Left kidney (tissue), 2 donors: ENCODE measurements around the gene LRRTM2. TPM values are rescaled to one million over a fixed set of nuclear protein-coding genes. Genes with fewer than 3 reads are reported as not detected.

Experiments
- DNase-seq: peaks from one replicate; pipeline ENCODE4 v3.0.0-alpha.2; 2013
- polyA plus RNA-seq: library from polyadenylated mRNA; unstranded; fragments of 120-200 nt; gene quantifications from one replicate; pipeline ENCODE4 v1.2.1, GENCODE V29; 2013; ENCODE audit not compliant: insufficient read length

Gene LRRTM2
- polyA plus RNA-seq, 1 donor = 1.9 TPM

DNA sequence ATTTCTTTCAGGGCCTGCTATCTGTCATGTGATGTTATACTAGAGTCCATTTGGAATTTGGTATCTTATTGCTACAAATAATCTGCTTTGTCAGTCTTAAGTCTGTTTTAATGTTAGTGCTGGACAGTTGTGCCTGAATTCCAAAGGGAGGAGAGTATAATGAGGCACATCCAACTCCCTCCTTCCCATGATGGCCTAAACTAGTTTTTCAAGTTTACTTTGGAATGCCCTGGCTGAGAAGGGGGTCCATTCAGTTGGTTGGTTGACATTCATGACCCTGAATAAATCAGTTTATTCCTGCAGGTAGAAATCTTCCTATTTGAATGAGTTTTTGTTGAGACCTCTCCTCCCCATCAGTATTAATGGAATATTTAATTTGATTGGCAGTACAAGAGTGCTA lies 9.4 kb upstream of the LRRTM2 start:
- DNase-seq = no peak

DNA sequence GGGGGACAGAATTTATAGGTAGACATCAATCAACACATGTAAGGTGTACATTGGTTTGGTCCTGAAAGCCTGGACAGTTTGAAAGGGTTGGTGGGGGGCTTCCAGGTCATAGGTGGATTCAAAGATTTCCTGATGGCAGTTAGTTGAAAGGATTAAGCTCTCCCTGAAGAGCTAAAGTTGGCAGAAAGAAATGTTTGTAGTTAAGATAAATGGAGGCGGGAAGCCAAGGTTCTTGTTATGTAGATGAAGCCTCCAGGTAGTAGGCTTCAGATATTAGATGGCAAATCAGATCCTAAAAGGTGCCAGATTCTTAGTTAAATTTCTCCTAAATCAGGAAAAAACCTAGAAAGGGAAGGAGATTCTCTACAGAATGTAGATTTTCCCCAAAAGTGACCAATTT lies 9.0 kb upstream of the LRRTM2 start:
- DNase-seq = no peak

DNA sequence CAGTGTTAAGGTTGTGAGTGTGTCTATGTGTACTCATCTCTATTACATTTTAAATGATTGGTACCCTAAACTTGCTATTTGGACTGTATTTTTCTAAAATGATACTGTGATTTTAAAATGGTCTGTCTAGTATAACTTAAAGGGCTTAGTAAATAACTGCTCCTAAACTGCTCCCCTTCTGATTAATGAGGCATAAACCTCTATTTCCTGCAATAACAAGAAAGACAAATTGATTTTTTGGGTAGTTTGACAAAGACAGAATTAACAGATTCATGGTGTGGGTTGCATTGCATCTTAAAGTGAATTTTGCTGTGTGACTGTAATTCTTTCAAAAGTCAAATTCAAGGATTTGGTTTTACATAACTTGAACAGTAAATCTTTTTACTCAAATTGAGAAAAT lies 8.1 kb upstream of the LRRTM2 start:
- no peak for DNase-seq

DNA sequence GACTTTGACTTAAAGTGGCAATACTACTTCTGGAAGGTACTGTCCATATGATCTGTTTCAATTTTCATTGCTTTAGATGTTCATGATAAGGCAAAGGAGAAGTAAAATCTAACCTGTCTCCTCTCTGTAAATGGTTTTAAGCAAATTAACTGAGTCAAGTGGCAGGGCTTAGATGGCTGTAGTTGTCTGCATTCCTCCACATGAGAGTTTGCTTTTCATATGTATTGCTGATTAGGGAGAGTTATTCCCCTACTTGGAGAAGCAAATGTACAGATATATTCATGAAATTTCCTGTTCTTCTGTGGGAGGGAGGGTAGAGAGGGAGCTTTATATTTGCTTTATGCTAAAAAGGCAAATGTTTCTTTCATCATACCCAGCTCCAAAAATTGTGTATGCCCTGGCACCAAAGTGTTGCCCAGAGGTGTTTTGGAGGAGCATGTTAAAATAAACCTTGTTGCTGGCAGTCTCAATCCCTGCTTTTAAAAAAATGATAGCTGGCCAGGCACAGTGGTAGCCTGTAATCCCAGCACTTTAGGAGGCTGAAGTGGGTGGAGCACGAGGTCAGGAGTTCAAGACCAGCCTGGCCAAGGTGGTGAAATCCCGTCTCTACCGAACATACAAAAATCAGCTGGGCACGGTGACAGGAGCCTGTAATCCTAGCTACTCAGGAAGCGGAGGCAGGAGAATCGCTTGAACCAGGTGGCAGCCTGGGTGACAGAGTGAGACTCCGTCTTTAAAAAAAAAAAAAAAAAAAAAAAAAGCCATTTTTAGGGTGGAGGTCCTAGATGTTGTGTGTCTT lies 3.5 kb upstream of the LRRTM2 start:
- DNase-seq = no peak

DNA sequence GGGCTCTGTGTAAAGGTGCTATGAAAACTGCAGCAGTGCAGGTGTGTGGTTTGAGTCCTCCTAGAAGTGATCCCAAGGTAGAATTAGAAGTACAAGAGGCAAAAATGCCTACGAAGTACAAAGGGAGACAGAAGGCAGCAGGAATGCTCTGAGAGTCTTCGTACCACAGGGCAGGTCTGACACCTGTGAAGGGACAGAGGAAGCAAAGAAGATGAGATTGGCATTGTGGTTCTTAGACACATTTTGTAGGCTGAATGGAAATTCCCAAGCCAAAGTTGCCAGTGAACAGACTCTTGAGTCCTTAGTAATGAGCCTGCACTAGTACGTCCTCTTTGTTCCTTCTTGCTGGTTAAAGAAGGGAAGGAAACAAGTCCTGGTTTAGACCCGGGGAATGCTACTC lies 1.7 kb upstream of the LRRTM2 start:
- no peak for DNase-seq

DNA sequence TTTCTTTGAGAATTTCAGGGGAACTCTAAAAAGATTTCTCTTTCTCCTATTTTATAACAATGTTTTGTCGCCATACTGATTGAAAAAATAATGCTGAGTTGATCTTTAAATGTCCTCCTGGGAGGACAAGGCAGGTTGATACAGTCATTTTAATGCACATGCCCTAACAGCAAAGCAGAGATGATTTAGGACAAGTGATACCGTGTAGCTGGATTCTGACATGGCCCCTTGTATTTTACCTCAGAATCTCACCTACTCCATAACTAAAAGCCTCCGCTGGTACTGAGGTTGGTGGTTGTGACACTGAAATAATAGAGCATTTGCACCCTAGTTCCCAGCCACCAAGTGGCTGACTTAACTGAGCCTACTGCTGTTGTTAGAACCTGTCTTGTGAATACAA lies 811 bp upstream of the LRRTM2 start:
- no peak for DNase-seq

DNA sequence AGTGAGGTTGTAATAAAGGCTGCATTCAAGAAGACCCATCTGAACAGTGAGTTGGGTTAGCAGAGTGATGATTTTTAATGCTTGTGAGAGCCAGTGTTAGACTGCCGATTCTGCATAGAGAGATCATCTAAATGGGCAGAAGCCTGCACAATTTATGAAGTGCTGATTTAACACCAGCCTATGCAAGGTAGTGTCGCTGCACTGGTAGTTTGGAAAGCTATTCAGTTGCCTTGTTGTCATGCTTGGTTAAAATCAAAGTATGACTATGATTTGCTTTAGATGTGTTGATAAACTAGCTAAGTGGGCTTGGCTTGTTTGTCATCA lies 379 bp upstream of the LRRTM2 start:
- no peak for DNase-seq

DNA sequence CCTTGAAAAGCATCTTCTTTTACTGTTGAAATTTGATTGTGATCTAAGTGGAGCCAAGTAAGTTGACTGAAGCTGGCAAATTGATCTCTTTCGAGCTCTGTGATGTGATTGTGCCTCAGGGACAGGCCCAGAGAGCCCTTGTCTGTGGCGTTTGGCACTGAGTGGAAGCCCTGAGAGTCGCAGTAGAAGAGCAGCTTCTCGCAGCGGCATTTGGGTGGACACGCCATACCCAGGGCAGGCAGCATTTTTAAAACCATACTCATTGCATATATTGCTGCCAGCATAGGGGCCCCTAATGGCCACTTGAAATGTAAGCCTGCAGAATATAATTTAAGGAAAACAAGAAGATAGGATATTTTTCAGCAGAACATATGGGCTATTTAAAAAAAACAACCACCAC lies 894 bp downstream of the LRRTM2 start:
- DNase-seq = no peak

DNA sequence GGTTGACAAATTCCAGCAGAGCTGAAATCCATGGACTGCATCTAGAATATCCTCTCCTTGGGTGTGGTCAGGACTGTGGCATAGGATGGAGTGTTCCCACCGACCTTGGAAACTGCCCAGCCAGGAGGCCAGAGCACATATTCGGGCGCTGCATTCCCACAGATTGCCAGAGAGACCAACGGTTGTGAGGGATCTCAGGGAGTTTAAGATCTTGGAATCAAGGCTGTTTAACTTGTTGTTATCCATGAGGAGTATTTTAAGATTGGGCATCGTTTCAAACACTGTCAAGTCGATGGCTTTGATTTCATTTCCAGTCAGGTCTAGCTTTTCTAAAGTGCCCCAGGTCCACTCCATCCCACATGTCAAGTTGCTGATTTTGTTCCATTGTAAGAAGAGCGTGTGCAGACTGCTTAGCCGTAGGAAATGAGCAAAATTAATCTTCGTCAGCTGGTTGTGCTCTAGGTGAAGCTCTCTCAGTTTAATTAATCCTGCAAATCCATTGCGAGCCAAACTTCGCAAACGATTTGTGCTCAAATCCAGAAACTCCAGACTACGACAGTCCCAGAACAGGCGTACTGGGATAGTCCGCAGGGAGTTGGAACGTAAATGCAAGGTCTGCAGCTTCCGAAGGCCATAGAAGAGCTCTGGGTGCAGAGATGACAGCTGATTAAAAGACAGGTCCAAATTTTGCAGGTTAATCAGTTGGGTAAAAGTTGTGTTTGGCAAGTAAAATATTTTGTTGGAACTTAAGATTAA lies 1.5 kb downstream of the LRRTM2 start:
- DNase-seq = no peak

DNA sequence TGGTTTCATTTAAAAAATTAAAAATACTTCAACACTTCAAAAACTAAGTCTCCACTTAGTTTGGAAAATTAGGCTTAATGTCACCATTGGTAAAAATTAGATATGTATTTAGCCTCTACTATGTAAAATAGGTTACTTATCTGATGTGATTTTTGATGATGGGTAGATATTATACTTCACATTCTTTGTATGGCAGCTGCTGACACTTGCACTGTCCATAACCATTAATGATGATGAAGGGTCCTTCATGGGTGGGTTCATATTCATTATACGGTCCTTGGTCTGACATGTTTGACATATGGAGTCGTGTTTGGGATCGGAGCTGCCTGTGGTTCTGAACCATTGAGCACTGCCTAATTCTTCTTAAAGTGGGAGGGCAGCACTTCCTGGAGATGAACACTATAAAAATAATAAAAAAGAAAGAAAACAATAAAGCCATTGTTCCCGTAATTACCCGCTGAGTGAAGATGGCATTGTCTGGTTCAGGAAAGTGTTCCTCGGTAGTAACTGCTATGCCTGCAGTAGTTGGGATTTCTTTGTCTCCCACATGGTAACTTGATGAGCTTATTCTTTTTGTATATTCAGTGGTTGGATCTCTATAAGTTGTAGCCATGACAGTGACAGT lies 2.2 kb downstream of the LRRTM2 start:
- no peak for DNase-seq

DNA sequence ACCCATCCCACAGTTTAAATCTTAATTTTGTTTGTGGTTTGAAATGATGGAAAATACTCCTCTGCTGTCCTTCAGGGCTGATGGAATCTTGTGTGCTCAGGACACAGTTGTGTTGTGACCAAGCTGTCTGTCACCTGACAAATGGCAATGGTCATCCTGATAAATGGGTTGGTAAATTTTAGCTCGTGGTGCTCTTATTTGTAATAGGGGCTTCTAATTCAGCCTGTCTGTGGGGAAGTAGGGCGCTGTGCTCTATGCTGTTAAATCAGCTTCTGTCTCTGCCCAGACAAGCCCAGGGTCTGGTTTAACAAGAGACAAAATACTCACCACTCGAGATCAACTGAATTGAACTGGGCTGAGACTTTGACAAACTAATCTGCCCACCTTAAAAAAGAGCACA lies 4.5 kb downstream of the LRRTM2 start:
- DNase-seq = no peak

DNA sequence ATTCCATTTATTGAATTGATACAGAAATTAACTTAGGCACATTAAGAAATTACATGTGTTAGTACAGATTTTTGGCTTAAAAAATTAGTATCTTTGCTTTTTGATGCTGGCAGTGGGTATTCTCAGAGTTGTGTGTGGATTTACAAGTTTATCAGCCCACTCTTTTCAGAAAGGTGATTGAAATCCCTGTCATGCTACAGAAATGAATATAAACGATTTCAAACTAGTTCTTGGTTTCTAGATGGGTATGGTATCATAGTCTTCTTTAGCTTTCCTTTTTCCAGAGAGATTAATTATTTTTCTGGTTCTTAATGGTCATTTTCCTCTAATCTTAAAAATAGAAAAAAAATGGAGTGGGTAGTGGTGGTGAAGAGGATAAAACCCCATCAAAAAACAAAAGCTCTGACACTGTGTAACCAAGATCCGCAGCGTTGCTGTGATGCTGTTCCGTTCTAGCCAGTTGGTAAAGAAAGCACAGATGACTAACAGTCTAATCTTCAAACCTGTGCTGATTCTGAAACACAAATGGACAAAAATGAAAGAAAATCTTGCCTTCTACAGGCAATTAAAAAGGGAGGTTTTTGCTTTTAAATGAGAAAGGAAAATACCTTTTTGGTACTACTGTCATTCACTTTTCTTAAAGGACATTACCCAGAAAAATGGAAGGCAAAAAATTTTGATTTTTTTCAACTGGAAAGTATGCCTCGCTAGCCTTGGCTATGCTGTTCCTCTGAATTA lies 5.2 kb downstream of the LRRTM2 start:
- DNase-seq = no peak

DNA sequence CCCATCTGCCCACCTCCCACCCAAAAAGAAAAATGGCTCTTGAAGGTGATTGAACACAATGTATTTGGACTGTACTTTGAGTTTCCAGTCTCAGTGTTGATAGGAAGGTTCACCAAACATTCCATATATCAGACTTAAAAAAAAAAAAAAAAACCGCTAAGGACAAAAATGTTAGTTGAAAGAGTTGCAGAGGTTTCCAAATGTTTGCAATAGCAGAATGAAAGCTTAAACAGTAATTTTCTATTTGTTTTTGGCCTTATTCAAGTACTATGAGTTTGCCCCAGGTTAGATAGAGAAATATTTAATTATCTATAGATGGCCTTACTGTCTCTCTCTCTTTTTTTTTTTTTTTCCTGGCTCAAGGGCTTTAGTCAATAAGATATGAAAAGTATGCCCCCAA lies 6.1 kb downstream of the LRRTM2 start:
- DNase-seq = no peak

DNA sequence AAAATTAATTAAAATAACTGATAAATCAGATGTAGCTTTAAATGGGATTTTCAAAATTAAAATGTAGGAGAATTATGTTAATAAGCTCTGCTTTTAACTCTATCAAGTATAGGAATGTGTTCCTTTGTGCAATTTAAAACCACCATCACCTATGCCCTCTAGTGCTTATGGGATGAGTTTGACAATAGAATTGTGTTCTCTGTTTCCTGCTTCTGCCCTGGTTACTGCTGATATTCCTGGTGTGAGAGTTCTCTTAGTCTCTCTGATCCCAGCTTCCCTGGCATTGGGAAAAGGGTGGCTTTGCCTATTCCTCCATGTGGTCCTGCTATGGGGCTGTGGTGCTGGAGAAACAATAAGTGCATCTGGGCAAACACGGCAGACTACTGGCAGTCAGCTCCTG lies 8.1 kb downstream of the LRRTM2 start:
- no peak for DNase-seq

DNA sequence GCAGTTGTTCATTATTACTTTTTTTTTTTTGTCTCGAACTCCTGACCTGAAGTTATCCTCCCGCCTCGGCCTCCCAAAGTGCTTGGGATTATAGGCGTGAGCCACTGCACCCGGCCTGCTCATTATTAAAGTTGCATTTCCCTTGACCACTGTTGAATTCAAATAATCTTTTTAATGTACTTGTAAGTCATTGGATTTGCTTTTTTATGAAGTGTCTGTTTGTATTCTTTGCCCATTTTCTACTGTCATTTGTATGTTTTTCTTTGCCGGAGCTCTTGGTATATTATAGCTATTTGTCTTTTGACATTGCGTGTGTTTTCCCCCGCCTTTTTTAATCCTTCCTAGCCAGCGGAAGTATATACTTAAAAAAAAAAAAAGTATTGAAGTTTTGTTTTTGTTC lies 22.0 kb downstream of the LRRTM2 start:
- no peak for DNase-seq

DNA sequence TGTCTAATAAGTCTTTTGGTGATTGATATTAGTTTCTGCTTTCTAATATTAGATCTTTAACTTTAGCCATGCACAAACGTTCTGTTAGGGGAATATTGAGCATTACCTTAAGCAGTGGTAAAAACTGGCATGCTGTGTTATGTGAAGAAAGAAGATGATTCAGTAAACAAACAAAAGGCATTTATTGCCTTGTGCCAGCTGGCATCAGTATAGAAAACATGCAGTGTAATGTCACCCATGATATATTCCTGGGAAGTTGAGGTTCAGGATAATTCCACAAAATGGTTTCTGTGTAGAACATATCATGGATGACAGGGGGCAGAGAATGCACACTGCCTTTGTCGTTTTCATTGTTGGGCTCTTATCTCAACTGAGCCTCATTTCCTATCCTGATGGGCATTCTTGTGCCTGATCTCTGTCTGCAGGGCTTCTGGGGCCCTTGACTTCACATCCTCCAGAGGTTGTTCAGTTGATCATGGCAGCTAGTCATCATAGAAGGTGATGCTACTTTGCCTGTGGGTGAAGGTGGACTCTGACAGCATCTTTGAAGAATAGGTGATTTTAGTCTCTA lies 24.2 kb downstream of the LRRTM2 start:
- DNase-seq = no peak

DNA sequence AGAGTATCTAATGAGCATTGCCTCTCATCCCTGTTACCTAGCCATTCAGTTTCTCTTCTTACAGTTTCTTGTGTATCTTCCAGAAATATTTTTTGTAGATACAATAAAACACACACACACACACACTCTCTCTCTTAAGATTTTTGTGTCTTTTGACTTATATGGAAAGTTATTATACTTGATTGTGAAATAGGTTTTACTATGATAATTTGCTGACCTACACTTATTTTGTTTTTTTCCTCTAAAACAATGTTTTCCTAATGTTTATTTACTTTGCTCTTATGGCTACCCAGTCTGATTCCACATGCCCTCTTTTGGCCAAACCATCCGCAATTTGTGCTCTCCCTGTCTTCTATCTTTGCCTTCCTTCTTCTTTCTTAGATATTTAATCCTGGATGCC lies 25.3 kb downstream of the LRRTM2 start:
- DNase-seq = no peak

DNA sequence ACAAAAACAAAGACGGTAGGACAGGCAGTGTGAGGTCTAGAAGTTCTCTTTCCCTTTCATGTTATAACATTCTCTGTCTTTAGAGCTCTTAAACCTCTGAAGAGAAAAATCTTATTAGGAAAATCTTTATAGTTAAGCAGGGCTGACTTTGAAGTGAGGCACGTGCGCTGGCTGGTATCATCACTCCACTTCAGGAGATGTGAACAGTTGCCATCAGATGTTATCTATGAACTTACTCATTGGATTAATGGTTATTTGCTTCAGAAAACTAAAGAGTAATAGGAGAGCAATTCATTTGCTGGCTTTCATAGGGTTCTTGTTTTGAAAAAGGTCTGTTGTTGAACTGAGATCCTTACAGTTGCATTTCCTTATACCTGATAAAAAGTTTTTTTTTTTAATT lies 25.7 kb downstream of the LRRTM2 start:
- no peak for DNase-seq

DNA sequence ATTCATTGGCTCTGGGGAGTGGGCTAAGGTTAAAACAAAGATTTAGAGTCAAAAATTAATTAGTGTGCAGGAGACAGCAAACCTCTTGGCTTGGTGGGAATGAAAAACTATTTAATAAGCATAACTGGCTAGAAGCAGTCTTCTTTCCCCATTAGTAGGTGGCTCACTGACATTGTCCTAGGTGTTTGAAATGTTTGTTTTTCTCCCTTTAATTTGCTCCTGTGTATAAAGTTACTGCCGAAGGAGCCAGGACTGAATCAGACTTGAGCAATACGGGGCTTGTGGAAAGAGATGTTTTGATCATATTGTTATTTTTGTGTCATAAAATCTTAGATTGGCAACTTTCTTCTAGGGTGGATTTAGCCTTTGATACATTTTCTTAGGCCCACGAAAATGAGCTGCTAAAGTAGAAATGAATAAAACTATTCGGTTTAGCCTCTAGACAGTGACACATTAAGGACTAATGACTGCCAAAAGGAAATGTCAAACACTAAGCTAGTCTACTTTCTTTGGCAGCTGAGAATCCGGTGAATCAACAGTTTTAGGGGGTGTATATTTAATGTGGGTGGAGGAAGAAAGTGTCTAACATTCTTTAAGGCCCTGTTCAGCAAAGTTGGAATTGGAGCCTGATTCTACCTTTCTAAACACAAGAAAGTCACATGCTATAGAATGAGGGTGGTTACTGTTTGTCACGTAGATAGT lies 30.2 kb downstream of the LRRTM2 start:
- DNase-seq = no peak

DNA sequence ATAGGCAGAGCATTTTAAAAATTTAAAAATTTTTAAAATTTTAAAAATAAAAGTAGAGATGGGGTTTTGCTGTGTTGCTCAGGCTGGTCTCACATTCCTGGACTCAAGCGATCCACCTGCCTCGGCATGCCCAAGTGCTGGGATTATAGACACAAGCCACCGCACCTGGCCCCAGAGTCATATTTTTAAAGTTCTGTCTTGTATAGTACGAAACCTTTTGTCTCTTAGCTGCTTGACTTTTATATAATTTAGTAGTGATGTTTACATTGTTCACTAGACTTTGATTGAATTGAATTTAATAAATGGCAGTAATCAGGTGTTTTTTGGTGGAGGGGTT lies 31.0 kb downstream of the LRRTM2 start:
- no peak for DNase-seq

DNA sequence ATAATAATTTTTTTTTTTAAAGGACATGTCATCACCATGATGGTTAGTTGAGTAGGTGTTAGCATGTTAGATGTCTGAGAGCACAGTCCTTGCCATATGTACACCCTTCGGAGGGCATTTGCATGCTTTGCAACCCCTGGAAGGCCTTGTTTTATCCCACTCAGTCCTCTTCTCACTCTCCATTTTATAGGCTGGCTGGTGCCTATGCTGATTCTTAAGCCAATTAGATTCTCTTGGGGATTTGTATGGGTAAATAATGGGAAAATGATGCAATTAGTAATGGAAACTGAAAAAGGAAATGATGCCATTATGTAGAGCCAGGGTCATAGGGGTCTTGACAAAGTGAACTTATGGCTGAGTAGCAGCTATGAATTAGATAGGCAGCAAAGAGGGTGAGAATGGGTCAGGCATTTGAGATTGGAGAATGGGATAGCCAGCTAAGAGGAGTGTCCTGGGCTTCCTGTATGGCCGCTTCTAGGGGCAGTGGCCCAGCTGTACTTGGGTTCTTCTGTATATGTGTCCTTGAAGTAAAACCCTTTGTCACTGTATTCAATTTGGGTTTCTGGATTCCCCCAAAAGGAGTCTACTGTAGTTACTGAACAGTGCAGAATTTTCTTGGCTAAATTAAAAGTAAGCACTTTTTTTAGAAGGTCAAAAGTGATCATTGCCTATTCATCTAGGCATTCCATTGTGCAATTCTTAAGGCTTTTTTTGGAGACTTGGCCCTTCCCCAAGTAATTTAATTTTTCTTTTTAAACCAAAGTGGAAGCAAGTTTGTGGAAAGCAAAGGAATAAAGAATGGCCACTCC lies 31.6 kb downstream of the LRRTM2 start:
- no peak for DNase-seq
